HepG2 (cell line): ENCODE measurements around the gene NAT14. TPM values are rescaled to one million over a fixed set of nuclear protein-coding genes. Genes with fewer than 3 reads are reported as not detected.

ENCODE experiments used
- AGO2 ChIP-seq: fragments of 200-400 bp; formaldehyde crosslinking; optimal IDR thresholded peaks from 2 replicates; pipeline ENCODE3; 2017; ENCODE audit warnings: mild to moderate bottlenecking, low read depth, low read length, moderate library complexity
- HMGA1 ChIP-seq: sonication (generic); formaldehyde crosslinking; conservative IDR thresholded peaks from 2 replicates; pipeline ENCODE4 v1.4.0; 2020; ENCODE audit warnings: missing genetic modification reagents
- MAFF ChIP-seq: IDR thresholded peaks from 2 replicates; pipeline ENCODE4 v1.6.1; 2011; ENCODE audit warnings: low read depth, low read length, improper control_type of control experiment
- SMAD1 ChIP-seq: sonication (generic); formaldehyde crosslinking; IDR thresholded peaks from 2 replicates; pipeline ENCODE4 v1.4.0; 2020; ENCODE audit warnings: missing genetic modification reagents, low read depth, mild to moderate bottlenecking, borderline replicate concordance
- TBL1XR1 ChIP-seq: fragments of 150-350 bp; IDR thresholded peaks from 2 replicates; pipeline ENCODE4 v1.6.1; 2014; ENCODE audit warnings: borderline replicate concordance, low read length; ENCODE audit not compliant: partially characterized antibody
- ZNF563 ChIP-seq: sonication (generic); formaldehyde crosslinking; IDR thresholded peaks from 2 replicates; pipeline ENCODE4 v1.8.0; 2022; ENCODE audit warnings: mild to moderate bottlenecking, moderate library complexity, missing genetic modification reagents
- ZNF713 ChIP-seq: sonication (generic); formaldehyde crosslinking; IDR thresholded peaks from 2 replicates; pipeline ENCODE4 v1.4.0; 2020; ENCODE audit warnings: mild to moderate bottlenecking, missing genetic modification reagents
- polyA plus RNA-seq, 8 experiments: library from polyadenylated mRNA; depleted of rRNA in 3 of 8; stranded (reverse) in 7 of 8; unstranded in 1 of 8; fragments of >200 nt; fragmentation: Illumina TruSeq in 4 of 8; extraction: Trizol in 4 of 8; gene quantifications; 2 replicates each; pipeline versions ENCODE4 v1.2.1 to v1.2.3, GENCODE V29; 2011 to 2016; ENCODE audit warnings: low read depth in 4 of 8, missing spikeins in 1 of 8, mixed read lengths in 1 of 8; ENCODE audit not compliant: insufficient read depth in 1 of 8
- total RNA-seq, 5 experiments: library from RNA; depleted of rRNA; stranded (reverse); fragments of >200 nt; fragmentation: Illumina TruSeq; extraction: Trizol; gene quantifications; 2 replicates each; pipeline ENCODE4 v1.2.3, GENCODE V29; 2016; ENCODE audit warnings: low read depth in 1 of 5
- TF ChIP-seq, protein P1 (sequence below): sonication (generic); formaldehyde crosslinking; IDR thresholded peaks from 2 replicates; pipeline ENCODE4 v1.5.0; 2020; ENCODE audit warnings: mild to moderate bottlenecking, missing genetic modification reagents, moderate library complexity
- TF ChIP-seq, protein P2 (sequence below): sonication (generic); formaldehyde crosslinking; IDR thresholded peaks from 2 replicates; pipeline ENCODE4 v1.4.0; 2020; ENCODE audit warnings: mild to moderate bottlenecking, low read depth, missing genetic modification reagents
- TF ChIP-seq, protein P3 (sequence below): sonication (generic); formaldehyde crosslinking; IDR thresholded peaks from 2 replicates; pipeline ENCODE4 v1.5.1; 2020; ENCODE audit warnings: mild to moderate bottlenecking, missing genetic modification reagents
- TF ChIP-seq, protein P4 (sequence below): sonication (generic); formaldehyde crosslinking; IDR thresholded peaks from 2 replicates; pipeline ENCODE4 v1.5.0; 2020; ENCODE audit warnings: missing genetic modification reagents, mild to moderate bottlenecking, borderline replicate concordance
- TF ChIP-seq, protein P5 (sequence below): sonication (generic); formaldehyde crosslinking; IDR thresholded peaks from 2 replicates; pipeline ENCODE4 v1.4.0; 2020; ENCODE audit warnings: mild to moderate bottlenecking, missing genetic modification reagents, borderline replicate concordance
- TF ChIP-seq, protein P6 (sequence below): sonication (generic); formaldehyde crosslinking; IDR thresholded peaks from 2 replicates; pipeline ENCODE4 v1.4.0; 2020; ENCODE audit warnings: missing genetic modification reagents

Gene NAT14
- total and polyA plus RNA-seq, 2 of the 13 experiments (the other 11 are each of a cell fraction or from before 2014, with no cell fraction given) = 20.7 to 22.3 TPM

DNA sequence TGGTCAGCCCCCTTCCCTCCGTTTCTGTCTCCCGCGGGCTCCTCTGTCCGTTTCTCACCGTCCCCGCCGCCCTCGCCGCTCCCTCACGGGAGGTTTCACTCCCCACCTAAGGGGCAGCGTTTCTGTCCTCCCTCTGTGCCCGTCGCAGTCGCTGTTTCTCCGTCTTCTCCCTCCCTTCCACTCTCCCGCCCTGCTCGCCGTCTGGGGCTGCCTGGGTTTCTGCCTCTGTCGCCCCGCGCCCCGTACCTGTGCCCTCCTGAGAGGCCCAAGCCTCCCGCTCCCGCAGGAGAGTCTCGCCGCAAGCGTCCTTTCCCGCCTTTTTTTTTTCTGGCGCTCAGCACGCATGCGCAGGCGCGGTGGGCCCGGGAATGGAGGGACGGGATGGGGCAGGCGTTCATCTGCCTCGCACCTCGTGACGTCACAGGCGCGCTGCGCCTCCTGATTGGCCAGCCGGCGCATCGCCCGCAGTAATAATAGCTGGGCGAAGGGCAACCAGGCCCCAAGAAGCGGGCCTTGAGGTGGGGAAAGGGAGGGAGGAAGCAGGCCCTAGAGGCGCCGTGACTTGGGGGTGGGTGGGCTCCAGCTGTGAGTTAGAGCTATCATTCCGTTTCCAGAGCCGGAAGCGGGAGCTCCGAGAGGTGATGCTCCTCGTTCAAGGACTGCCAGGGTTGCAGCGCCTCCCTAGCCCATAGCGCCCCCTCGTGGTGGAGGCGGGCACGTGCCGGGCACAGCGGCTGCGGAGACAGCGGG is 18.7 kb downstream of the NAT14 start (continued):
- TF ChIP-seq, protein P1, sequence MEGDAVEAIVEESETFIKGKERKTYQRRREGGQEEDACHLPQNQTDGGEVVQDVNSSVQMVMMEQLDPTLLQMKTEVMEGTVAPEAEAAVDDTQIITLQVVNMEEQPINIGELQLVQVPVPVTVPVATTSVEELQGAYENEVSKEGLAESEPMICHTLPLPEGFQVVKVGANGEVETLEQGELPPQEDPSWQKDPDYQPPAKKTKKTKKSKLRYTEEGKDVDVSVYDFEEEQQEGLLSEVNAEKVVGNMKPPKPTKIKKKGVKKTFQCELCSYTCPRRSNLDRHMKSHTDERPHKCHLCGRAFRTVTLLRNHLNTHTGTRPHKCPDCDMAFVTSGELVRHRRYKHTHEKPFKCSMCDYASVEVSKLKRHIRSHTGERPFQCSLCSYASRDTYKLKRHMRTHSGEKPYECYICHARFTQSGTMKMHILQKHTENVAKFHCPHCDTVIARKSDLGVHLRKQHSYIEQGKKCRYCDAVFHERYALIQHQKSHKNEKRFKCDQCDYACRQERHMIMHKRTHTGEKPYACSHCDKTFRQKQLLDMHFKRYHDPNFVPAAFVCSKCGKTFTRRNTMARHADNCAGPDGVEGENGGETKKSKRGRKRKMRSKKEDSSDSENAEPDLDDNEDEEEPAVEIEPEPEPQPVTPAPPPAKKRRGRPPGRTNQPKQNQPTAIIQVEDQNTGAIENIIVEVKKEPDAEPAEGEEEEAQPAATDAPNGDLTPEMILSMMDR = peak; percentile 99
- TF ChIP-seq ZNF713 (CRISPR knock-in tag) (no peak; the same call in 1 of the 2 replicates), HMGA1 (CRISPR knock-in tag) (no peak), ZNF563 (0 out of 2 replicates have a peak, but pooled peaks have one; percentile 12), TBL1XR1 (peak; percentile 17), MAFF (no peak), SMAD1 (CRISPR knock-in tag) (0 out of 2 replicates have a peak, but pooled peaks have one; percentile 35), AGO2 (no peak)
- TF ChIP-seq, protein P2, sequence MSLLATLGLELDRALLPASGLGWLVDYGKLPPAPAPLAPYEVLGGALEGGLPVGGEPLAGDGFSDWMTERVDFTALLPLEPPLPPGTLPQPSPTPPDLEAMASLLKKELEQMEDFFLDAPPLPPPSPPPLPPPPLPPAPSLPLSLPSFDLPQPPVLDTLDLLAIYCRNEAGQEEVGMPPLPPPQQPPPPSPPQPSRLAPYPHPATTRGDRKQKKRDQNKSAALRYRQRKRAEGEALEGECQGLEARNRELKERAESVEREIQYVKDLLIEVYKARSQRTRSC (CRISPR knock-in tag) = no peak
- TF ChIP-seq, protein P3, sequence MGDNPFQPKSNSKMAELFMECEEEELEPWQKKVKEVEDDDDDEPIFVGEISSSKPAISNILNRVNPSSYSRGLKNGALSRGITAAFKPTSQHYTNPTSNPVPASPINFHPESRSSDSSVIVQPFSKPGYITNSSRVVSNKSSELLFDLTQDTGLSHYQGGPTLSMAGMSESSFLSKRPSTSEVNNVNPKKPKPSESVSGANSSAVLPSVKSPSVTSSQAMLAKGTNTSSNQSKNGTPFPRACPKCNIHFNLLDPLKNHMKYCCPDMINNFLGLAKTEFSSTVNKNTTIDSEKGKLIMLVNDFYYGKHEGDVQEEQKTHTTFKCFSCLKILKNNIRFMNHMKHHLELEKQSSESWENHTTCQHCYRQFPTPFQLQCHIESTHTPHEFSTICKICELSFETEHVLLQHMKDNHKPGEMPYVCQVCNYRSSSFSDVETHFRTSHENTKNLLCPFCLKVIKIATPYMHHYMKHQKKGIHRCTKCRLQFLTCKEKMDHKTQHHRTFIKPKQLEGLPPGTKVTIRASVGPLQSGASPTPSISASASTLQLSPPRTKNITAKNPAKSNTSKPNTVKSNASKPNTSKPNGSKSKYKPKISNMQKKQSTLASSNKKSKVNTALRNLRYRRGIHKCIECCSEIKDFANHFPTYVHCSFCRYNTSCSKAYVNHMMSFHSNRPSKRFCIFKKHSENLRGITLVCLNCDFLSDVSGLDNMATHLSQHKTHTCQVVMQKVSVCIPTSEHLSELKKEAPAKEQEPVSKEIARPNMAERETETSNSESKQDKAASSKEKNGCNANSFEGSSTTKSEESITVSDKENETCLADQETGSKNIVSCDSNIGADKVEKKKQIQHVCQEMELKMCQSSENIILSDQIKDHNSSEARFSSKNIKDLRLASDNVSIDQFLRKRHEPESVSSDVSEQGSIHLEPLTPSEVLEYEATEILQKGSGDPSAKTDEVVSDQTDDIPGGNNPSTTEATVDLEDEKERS (CRISPR knock-in tag) = 0 out of 2 replicates have a peak, but pooled peaks have one; percentile 38
- TF ChIP-seq, protein P4, sequence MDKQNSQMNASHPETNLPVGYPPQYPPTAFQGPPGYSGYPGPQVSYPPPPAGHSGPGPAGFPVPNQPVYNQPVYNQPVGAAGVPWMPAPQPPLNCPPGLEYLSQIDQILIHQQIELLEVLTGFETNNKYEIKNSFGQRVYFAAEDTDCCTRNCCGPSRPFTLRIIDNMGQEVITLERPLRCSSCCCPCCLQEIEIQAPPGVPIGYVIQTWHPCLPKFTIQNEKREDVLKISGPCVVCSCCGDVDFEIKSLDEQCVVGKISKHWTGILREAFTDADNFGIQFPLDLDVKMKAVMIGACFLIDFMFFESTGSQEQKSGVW (CRISPR knock-in tag) = no peak
- TF ChIP-seq, protein P5, sequence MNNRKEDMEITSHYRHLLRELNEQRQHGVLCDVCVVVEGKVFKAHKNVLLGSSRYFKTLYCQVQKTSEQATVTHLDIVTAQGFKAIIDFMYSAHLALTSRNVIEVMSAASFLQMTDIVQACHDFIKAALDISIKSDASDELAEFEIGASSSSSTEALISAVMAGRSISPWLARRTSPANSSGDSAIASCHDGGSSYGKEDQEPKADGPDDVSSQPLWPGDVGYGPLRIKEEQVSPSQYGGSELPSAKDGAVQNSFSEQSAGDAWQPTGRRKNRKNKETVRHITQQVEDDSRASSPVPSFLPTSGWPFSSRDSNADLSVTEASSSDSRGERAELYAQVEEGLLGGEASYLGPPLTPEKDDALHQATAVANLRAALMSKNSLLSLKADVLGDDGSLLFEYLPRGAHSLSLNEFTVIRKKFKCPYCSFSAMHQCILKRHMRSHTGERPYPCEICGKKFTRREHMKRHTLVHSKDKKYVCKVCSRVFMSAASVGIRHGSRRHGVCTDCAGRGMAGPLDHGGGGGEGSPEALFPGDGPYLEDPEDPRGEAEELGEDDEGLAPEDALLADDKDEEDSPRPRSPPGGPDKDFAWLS = no peak
- TF ChIP-seq, protein P6, sequence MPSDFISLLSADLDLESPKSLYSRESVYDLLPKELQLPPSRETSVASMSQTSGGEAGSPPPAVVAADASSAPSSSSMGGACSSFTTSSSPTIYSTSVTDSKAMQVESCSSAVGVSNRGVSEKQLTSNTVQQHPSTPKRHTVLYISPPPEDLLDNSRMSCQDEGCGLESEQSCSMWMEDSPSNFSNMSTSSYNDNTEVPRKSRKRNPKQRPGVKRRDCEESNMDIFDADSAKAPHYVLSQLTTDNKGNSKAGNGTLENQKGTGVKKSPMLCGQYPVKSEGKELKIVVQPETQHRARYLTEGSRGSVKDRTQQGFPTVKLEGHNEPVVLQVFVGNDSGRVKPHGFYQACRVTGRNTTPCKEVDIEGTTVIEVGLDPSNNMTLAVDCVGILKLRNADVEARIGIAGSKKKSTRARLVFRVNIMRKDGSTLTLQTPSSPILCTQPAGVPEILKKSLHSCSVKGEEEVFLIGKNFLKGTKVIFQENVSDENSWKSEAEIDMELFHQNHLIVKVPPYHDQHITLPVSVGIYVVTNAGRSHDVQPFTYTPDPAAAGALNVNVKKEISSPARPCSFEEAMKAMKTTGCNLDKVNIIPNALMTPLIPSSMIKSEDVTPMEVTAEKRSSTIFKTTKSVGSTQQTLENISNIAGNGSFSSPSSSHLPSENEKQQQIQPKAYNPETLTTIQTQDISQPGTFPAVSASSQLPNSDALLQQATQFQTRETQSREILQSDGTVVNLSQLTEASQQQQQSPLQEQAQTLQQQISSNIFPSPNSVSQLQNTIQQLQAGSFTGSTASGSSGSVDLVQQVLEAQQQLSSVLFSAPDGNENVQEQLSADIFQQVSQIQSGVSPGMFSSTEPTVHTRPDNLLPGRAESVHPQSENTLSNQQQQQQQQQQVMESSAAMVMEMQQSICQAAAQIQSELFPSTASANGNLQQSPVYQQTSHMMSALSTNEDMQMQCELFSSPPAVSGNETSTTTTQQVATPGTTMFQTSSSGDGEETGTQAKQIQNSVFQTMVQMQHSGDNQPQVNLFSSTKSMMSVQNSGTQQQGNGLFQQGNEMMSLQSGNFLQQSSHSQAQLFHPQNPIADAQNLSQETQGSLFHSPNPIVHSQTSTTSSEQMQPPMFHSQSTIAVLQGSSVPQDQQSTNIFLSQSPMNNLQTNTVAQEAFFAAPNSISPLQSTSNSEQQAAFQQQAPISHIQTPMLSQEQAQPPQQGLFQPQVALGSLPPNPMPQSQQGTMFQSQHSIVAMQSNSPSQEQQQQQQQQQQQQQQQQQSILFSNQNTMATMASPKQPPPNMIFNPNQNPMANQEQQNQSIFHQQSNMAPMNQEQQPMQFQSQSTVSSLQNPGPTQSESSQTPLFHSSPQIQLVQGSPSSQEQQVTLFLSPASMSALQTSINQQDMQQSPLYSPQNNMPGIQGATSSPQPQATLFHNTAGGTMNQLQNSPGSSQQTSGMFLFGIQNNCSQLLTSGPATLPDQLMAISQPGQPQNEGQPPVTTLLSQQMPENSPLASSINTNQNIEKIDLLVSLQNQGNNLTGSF = no peak
